ENCODE data around the gene SEC23IP.

The SEC23IP gene

DNA sequence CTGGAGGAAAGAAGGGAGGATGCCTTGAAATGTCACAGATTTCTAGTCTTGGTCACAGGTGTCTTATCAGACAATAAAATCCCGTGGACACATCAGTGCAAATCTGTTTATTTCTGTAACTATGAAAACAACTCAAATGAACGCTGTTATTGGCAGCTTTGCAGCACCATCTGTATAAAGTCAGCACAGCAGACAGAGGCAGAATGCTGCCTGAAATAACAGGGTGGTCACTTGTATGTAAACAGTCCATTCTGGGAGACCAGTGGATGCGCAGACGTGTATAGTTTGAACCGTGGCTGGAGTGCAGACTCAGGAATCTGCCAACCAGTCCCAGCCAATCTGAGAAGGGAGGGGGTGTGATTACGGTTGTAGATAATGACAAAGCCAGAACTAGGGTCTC lies 54.8 kb downstream of the SEC23IP start:
- DNase-seq = no peak

DNA sequence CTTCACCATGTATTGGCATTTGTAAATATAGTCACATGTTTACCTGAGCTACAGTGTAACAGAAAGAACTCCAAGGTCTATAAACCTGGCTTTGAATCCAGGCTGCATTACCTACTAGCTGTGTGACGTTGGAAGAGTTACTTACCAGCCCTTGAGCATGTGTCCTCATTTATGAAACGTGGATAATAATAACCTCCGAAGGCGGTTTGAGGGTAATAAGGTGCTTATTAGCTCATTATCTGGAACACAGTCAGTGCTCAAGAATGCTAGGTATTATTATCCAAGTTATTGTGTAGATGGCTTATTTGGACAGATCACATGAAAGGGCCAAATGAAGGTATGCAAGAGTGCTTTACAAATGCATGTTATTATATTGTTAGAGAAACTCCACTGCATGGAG lies 64.9 kb downstream of the SEC23IP start:
- DNase-seq = no peak

DNA sequence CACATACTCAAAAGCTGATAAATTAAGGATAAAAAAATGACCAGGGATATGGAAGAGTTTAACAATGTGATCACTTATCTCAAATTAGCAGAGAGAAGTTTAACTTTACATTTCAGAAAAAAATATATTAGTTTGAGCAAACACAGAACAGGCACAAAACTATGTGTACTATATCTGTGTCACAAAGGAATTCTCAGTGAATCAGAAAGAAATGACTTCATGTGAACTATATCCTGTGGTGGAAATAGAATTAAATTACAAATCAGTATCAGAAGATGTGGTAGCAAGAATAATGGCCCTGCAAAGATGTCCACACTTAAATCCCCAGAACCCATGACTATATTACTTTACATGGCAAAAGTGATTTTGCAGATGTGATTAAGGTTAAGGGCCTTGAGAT lies 70.3 kb downstream of the SEC23IP start:
- no peak for DNase-seq

DNA sequence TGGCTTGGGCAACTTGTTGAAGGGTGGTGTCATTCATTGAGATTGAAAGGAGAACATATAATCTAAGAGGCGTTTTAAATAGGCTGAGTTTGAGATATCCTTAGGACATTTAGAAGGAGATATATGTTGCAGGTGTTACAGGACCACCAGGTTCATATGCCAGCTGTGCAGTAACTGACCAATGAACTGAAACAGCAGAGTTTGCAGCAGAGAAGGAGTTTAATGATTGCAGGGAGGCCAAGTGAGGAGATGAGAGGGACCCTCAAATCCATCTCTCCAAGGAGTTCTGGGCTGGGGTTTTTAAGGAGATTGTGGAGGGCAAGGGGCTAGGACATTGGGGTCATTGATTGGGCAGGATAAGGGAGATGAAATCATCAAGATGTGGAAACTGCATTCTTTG lies 74.5 kb downstream of the SEC23IP start:
- no peak for DNase-seq

DNA sequence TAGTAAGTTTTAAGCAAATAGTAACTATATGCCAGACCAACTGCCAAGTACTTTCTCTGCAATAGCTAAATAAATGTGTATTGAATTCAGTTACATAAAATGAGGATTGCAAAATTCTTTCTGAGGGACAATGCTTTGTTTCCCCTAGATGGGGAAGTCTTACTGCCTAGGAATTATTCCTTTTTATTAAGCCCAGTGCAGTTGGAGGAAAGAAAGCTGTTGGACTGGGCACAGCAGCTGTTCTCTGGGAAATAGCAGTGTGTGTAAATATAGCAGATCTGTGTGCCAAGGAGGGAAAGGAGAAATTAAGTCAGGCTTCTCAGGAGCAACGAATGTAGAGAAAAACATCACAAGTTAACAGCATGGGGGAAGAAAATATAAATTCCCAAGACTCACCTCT lies 77.1 kb downstream of the SEC23IP start:
- DNase-seq = no peak

DNA sequence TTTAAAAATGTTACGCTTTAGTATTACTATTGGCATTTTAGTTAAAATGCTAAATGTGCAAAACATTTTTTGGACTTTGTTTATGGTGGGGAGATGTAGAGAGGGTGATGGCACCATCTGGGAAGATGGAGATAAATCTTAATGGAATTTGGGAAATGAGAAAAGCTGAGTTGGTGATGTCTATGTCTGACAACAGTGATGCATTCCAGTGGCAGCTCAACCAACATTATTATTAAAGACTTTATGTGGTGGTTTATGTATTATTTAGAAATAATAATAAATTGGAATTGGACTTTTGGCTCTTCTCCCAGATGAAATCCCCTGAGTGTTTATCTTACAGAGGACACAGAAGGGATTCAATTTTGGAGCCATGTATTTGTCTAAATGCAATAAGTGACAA lies 77.6 kb downstream of the SEC23IP start:
- no peak for DNase-seq

DNA sequence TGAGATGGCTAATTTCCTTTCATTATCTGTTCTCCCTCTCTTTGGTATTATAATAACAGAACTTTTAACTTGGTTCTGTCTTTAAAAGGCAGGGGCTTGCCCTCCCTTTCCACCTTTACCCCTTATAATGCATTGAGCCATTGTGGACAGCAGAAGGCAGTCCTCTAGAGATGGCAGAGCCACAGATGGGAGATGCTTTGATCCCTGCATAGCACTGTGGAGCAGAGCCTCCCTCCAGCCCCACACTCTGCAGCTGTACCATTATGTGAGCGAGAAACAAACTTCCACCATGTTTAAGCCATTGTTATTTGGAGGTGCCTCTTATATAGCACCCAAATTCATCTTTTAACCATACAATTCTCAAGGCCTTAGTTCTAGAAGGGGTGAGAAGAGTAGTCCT lies 78.4 kb downstream of the SEC23IP start:
- DNase-seq = no peak

DNA sequence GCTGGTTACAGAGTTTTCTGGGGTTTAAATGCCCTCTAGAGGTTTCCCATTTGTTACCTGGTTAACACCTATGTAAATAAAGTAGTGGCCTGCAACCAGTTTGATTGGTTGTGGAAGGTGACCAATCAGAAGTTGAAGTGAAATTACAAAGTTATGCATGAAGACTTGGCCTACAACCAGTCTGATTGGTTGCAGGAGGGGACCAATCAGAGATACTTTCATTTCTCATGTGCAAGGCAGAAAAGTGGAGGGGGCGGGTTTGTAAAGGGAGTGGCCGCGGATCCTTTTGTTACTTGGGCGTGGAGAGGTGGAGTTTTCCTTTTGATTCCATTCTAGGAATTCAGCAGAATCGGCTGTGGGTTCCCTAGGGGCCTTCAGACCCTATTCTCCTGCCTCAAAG lies 80.8 kb downstream of the SEC23IP start:
- DNase-seq = no peak

DNA sequence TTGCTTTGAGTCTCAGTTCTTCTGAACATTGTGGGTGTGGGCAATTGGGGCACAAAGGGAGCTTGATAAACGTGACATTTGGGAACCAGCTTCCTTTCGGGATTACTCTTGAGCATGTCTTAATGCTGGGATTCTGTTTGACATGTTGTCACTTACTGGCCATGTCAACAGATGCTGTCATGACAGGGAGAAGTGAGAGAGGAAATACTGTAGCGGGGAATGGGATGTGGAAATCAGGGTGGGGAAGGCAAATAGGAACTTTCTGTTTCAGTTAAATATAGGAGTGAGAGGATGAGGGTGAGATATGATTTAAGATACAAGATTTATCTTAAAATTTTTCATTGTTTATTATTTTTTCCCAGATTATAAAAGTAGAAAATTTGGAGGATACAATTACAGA lies 83.9 kb downstream of the SEC23IP start:
- no peak for DNase-seq

DNA sequence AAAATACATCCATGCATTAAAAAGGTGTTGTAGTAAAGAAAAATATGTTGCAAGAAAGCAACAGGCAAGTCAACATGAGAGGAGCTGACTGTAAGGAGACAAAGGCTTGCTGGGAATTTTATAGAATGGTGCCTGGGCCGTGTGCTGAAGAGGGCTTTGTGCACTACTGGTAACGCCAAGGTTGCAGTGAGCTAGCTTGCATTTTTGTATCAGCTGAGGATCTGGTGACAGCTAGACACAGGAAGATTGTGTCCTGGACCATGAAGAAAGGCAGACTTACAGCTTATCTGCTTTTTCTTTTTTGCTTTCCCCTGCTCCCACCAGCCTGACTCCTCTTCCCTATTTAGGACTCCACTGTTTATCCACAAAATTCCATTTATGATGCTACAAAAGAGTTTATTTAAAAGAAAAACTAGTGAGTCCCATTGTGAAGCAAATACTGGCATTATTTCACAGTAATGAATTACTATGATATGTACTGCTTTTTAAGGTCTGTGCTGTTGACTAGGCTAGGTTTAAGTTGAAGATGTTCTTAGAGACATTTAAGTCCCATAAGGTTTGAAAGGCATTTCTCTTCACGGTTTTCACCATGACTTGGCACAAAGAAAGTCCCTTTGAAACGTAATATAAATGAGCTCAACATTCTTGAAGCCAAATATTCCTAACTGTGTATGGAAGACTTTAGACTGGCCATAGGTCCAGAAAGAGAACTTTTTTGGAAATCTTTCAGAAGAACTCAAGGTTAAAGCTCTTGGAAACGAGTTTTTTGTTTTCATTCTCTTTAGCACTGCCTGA lies 88.6 kb downstream of the SEC23IP start:
- no peak for DNase-seq

DNA sequence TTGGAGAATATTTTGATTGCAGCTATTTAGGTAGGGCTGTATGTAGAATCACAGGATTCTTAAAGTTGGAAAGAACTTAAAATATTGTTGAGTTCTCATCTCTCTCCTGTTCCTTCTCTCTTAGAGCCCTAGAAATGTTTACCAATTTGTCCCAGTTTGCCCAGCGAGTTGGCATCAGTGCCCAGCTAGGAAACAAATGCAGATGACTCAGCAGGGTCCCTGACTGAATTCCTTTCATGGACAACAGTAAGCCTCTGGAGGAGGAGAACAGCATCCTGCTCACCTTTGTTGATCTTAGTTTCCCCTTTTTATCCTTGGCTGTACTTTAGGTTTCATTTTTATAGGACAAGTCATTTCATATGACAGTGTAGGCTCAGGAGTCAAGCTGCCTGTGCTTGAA lies 89.3 kb downstream of the SEC23IP start:
- no peak for DNase-seq

DNA sequence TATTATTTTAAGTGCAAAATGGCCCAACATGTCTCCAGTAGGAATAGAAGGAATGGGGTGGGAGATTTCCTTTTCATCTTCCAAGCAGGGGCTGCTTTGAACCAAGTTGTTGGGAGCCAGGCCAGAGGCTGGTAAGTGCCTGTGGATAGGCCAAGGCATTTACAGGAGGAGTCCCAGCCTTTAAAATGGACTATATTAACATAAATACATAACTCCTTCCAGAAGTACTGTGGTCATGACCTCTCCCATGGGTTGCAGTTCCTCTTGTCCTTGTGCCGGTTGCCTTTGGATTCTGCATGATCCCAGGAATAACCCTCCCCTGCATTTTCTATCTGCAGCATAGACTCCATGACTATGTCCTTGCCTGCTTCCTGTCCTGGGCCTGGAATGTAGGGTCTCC lies 95.8 kb downstream of the SEC23IP start:
- DNase-seq = no peak

DNA sequence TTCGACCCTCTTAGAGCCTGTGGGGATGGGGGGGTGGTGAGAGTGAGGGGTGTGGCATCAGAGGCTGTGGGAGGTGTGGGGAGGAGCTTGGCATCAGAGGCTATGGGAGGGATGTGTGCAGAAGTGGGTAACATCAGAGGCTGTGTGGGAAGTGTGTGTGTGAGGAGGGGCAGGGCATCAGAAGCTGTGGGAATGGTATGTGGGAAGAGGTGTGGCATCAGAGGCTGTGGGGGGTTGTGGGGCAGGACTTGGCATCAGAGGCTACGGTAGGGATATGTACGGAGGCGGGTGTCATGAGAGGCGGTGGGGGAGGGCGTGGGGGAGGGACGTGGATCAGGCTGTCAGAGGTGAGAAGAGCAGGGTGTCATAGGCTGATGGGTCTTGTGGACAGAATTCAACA lies 97.4 kb downstream of the SEC23IP start:
- DNase-seq = no peak

DNA sequence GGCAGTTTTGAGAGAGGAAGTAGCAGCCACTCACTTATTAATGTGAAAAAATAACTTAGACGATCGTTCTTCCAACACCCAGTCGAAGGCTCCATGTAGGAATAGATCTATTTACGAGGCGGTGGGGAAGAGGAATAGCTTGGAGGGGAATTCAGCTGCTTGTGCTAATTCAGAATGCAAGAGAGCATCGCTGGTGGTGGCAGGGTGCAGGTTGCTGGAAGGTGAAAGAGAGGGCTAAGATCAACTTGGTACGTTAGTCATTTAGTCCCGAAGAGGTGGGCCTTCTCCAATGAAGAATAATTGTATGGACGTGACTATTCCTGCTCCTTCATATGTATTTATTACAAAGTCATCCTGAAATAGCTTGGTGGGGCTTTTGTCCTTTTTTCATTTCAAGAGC lies 98.5 kb downstream of the SEC23IP start:
- no peak for DNase-seq

DNA sequence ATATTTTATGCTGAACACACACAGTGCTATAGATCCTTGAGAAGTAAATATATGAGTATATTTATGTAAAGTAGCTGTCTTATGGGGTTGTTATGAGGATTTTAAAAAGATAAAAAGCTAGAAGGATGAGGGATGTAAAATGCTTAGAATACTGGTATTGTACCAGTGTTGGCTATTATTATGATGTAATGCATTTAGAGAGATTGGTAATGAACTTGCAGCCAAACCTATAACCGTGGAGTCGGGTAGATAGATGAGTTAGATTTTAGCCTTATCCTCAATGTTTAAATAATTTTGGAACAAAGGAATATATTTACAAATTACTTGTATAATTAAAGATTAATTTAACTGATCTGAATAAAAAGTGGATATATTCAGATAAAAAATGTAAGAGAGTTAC lies 99.3 kb downstream of the SEC23IP start:
- DNase-seq = no peak
